HepG2 (cell line): ENCODE data around the gene OSM. TPM values are rescaled to one million over a fixed set of nuclear protein-coding genes. Genes with fewer than 3 reads are reported as not detected.
A peak's percentile ranks its signal among the peaks of the same experiment; 100 is the strongest.

Experiments
- ATAC-seq: fragments of 200-7000 bp; cut with Tn5 transposase; 3 replicates; pipeline ENCODE4 v1.9.1; 2020; ENCODE audit warnings: mild to moderate bottlenecking, moderate library complexity
- BruUV-seq: library from RNA; stranded (reverse); fragments of 400-500 nt; replicated peaks from 2 replicates; lab custom pipeline; 2021; lab: Mats Ljungman, UMichigan
- CTCF ChIA-PET: fragments of 300-600 bp; formaldehyde crosslinking; extraction: SDS; loops from one replicate; lab custom pipeline; 2021; ENCODE audit warnings: low total read pairs, inconsistent platforms, low intra/inter-chr PET ratio; lab: Yijun Ruan, JAX
- POLR2A ChIA-PET: fragments of 350-600 bp; sonication (Branson Sonifier 250); formaldehyde crosslinking; loops from one replicate; lab custom pipeline; 2020; ENCODE audit warnings: antibody characterized with exemption, inconsistent platforms; lab: Yijun Ruan, JAX
- DNase-seq: peaks from one replicate; pipeline ENCODE4 v3.0.0-alpha.2; 2015; ENCODE audit warnings: low spot score
- FAIRE-seq: peaks from 3 replicates; lab custom pipeline; 2011; peaks lifted over from hg19 to GRCh38; lab: Jason Lieb, UNC
- H2AFZ ChIP-seq: one replicate; pipeline ENCODE4 v1.6.1; 2011; ENCODE audit warnings: low read length, inconsistent platforms
- H3K27ac ChIP-seq: fragments of 300-600 bp; 3 replicates; pipeline ENCODE4 v1.8.0; 2011; ENCODE audit warnings: mixed run types, mild to moderate bottlenecking, mixed read lengths, low read length, inconsistent platforms; ENCODE audit not compliant: insufficient read depth; ENCODE audit errors: extremely low read length
- H3K27me3 ChIP-seq, 2 experiments: fragments of 200-600 bp in 1 of 2; 2 replicates in 1 of 2; 3 replicates in 1 of 2; pipeline versions ENCODE4 v1.6.0 to v1.8.0; 2011; ENCODE audit warnings: low read length in 2 of 2, mild to moderate bottlenecking in 2 of 2, moderate library complexity in 2 of 2, inconsistent platforms in 1 of 2; ENCODE audit not compliant: insufficient read depth in 2 of 2, control insufficient read depth in 1 of 2
- H3K36me3 ChIP-seq, 2 experiments: fragments of 200-600 bp in 1 of 2; replicated peaks in 1 of 2; 2 replicates in 1 of 2; 3 replicates in 1 of 2; pipeline versions ENCODE4 v1.5.1 to v1.8.0; 2011; ENCODE audit warnings: low read length in 2 of 2, inconsistent platforms in 1 of 2; ENCODE audit not compliant: insufficient read depth in 2 of 2, control insufficient read depth in 1 of 2
- H3K4me1 ChIP-seq: 2 replicates; pipeline ENCODE4 v1.5.1; 2012; ENCODE audit warnings: low read length, inconsistent platforms; ENCODE audit not compliant: insufficient read depth
- H3K4me2 ChIP-seq: 2 replicates; pipeline ENCODE4 v1.6.0; 2011; ENCODE audit warnings: low read depth, low read length, inconsistent platforms
- H3K4me3 ChIP-seq, 3 experiments: fragments of 200-600 bp in 1 of 3; sonication (generic), shearing (Covaris generic) in 1 of 3; replicated peaks in 1 of 3; 2 replicates each; pipeline ENCODE4 v1.5.1; 2011 to 2016; ENCODE audit warnings: low read length in 3 of 3, inconsistent platforms in 2 of 3, low read depth in 2 of 3, mild to moderate bottlenecking in 2 of 3, control low read depth in 1 of 3, mixed read lengths in 1 of 3; ENCODE audit not compliant: insufficient read depth in 1 of 3
- H3K79me2 ChIP-seq: one replicate; pipeline ENCODE4 v1.6.1; 2011; ENCODE audit warnings: low read length, inconsistent platforms; ENCODE audit not compliant: insufficient read depth
- H3K9ac ChIP-seq: 2 replicates; pipeline ENCODE4 v1.6.0; 2011; ENCODE audit warnings: mild to moderate bottlenecking, low read depth, low read length, inconsistent platforms; ENCODE audit not compliant: insufficient read depth
- H3K9me3 ChIP-seq: 2 replicates; pipeline ENCODE4 v1.5.1; 2012; ENCODE audit warnings: mild to moderate bottlenecking, low read length
- H4K20me1 ChIP-seq: 2 replicates; pipeline ENCODE4 v1.6.0; 2011; ENCODE audit warnings: inconsistent platforms, mild to moderate bottlenecking, low read length, moderate library complexity; ENCODE audit not compliant: insufficient read depth
- KDM5A ChIP-seq: fragments of 200-600 bp; sonication (generic); IDR thresholded peaks from 2 replicates; pipeline ENCODE4 v1.7.0; 2018; ENCODE audit warnings: antibody characterized with exemption, mild to moderate bottlenecking, low read length, borderline replicate concordance
- MAFF ChIP-seq: IDR thresholded peaks from 2 replicates; pipeline ENCODE4 v1.6.1; 2011; ENCODE audit warnings: low read depth, low read length, improper control_type of control experiment
- MAFK ChIP-seq, 2 experiments: IDR thresholded peaks in 1 of 2; conservative IDR thresholded peaks in 1 of 2; 2 replicates each; pipeline ENCODE4 v1.6.1; 2011; ENCODE audit warnings: improper control_type of control experiment in 2 of 2, low read length in 2 of 2
- NFE2 ChIP-seq: sonication (generic); formaldehyde crosslinking; IDR thresholded peaks from 2 replicates; pipeline ENCODE4 v1.4.0; 2020; ENCODE audit warnings: missing genetic modification reagents
- REPIN1 ChIP-seq: sonication (generic); formaldehyde crosslinking; IDR thresholded peaks from 2 replicates; pipeline ENCODE4 v1.8.0; 2022; ENCODE audit warnings: missing genetic modification reagents, low read depth, mild to moderate bottlenecking, borderline replicate concordance
- SP5 ChIP-seq: IDR thresholded peaks from 2 replicates; pipeline ENCODE4 v1.6.1; 2016; ENCODE audit warnings: low read depth, borderline replicate concordance
- ZBTB44 ChIP-seq: sonication (generic); formaldehyde crosslinking; IDR thresholded peaks from 2 replicates; pipeline ENCODE4 v1.4.0; 2020; ENCODE audit warnings: missing genetic modification reagents
- ZFP37 ChIP-seq: sonication (generic); formaldehyde crosslinking; IDR thresholded peaks from 2 replicates; pipeline ENCODE4 v1.4.0; 2020; ENCODE audit warnings: missing genetic modification reagents, borderline replicate concordance
- ZNF205 ChIP-seq: IDR thresholded peaks from 2 replicates; pipeline ENCODE4 v1.6.1; 2018; ENCODE audit warnings: missing biosample characterization, missing genetic modification reagents
- ZNF496 ChIP-seq: sonication (generic); formaldehyde crosslinking; IDR thresholded peaks from 2 replicates; pipeline ENCODE4 v1.8.1; 2023; ENCODE audit warnings: mild to moderate bottlenecking, moderate library complexity, missing genetic modification reagents; ENCODE audit not compliant: insufficient replicate concordance
- ZNF768 ChIP-seq: sonication (generic); formaldehyde crosslinking; IDR thresholded peaks from 2 replicates; pipeline ENCODE4 v1.4.0; 2020; ENCODE audit warnings: missing genetic modification reagents
- ZNF788 ChIP-seq: sonication (generic); formaldehyde crosslinking; IDR thresholded peaks from 2 replicates; pipeline ENCODE4 v1.5.0; 2020; ENCODE audit warnings: mild to moderate bottlenecking, missing genetic modification reagents, borderline replicate concordance
- WGBS: methylation state at CpG from one replicate; pipeline ENCODE4 v1.1.6; 2017; ENCODE audit warnings: low lambda C conversion rate; 5-methylcytosine and 5-hydroxymethylcytosine counted together
- in situ Hi-C: cut with HindIII; loops from 2 replicates; pipeline ENCODE4 v1.10.0; 2017; ENCODE audit warnings: low pct_unique_long_range_greater_than_20kb; ENCODE audit not compliant: extremely low pct_ligation_motif_present
- intact Hi-C: fragments of 100-400 bp; cut with micrococcal nuclease; formaldehyde crosslinking; loops from one replicate; pipeline ENCODE4 v1.10.0; 2022; ENCODE audit not compliant: unreplicated experiment
- polyA plus RNA-seq, 8 experiments: library from polyadenylated mRNA; depleted of rRNA in 3 of 8; stranded (reverse) in 7 of 8; unstranded in 1 of 8; fragments of >200 nt; fragmentation: Illumina TruSeq in 4 of 8; extraction: Trizol in 4 of 8; gene quantifications; 2 replicates each; pipeline versions ENCODE4 v1.2.1 to v1.2.3, GENCODE V29; 2011 to 2016; ENCODE audit warnings: low read depth in 4 of 8, missing spikeins in 1 of 8, mixed read lengths in 1 of 8; ENCODE audit not compliant: insufficient read depth in 1 of 8
- total RNA-seq, 5 experiments: library from RNA; depleted of rRNA; stranded (reverse); fragments of >200 nt; fragmentation: Illumina TruSeq; extraction: Trizol; gene quantifications; 2 replicates each; pipeline ENCODE4 v1.2.3, GENCODE V29; 2016; ENCODE audit warnings: low read depth in 1 of 5
- TF ChIP-seq, protein P1 (sequence below): IDR thresholded peaks from 2 replicates; pipeline ENCODE4 v1.6.1; 2016

The OSM gene
- total and polyA plus RNA-seq, 2 of the 13 experiments (the other 11 are each of a cell fraction or from before 2014, with no cell fraction given) = not detected

GRCh38 chr22:30270832-30271231 lies 4.2 kb upstream of the OSM start:
- ATAC-seq (no peak; the same call in 2 of the 3 replicates), FAIRE-seq (no peak)
- intact Hi-C loops (no loop called here), in situ Hi-C loops (no loop called here)
- H3K27ac ChIP-seq = no peak overlapping the region
- no peak overlapping the region for H3K9ac ChIP-seq
- H3K36me3 ChIP-seq = no peaks in the 10 kb centered on the region
- CTCF ChIA-PET = no interaction called here
- no peak overlapping the region for H2AFZ ChIP-seq
- no peaks in the 10 kb centered on the region for H4K20me1 ChIP-seq
- no peaks in the 10 kb centered on the region for H3K9me3 ChIP-seq
- no peak overlapping the region for H3K4me2 ChIP-seq
- POLR2A ChIA-PET = no interaction called here
- peaks cover 4 to 46% of the 10 kb centered on the region in 2 experiments for H3K27me3 ChIP-seq
- no CpG with 5 or more reads among the region's 16 CpGs for WGBS
- no peaks in the 10 kb centered on the region for H3K79me2 ChIP-seq
- no peaks in the 10 kb centered on the region for H3K4me1 ChIP-seq
- BruUV-seq = no TSS peak
- H3K4me3 ChIP-seq = no peak overlapping the region
- peak; percentile 75 for TF ChIP-seq MAFF
- TF ChIP-seq ZFP37 (CRISPR knock-in tag) = no peak
- peak; percentile 84 to 88 for TF ChIP-seq MAFK (conservative IDR thresholded peaks at IDR 0.05 in 1 of 2, IDR thresholded peaks at IDR 0.05 in 1 of 2; ENCODE audit: low read length in 2 of 2)
- no peak for TF ChIP-seq ZNF768
- TF ChIP-seq ZNF496 = no peak
- TF ChIP-seq, all 625 proteins: peak for 2
- no peak for DNase-seq

DNA sequence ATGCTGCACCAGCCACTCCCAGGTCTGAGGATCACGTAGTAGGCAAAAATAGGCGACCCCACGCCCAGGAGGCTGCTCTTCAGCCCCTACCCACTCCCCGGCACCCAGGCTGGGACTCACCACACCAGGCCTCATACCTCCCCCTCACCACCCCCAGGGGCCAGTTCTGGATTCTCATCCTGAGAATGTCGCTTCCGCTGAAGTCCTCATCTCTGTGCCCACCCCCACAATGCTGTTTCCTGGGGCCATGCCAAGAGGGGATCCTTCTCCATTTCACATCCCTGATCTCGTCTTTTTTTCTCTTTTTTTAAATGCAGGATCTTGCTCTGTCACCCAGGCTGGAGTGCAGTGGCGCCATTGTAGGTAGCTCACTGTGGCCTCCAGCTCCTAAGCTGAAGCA lies 1.7 kb upstream of the OSM start:
- no peak overlapping the region for H2AFZ ChIP-seq
- no peaks in the 10 kb centered on the region for H3K36me3 ChIP-seq
- no peaks in the 10 kb centered on the region for H3K79me2 ChIP-seq
- POLR2A ChIA-PET = no interaction called here
- CTCF ChIA-PET = no interaction called here
- ATAC-seq = no peak
- no peak overlapping the region for H3K9ac ChIP-seq
- no TSS peak for BruUV-seq
- intact Hi-C loops = no loop called here
- peaks cover 8 to 41% of the 10 kb centered on the region in 2 experiments for H3K27me3 ChIP-seq
- TF ChIP-seq ZBTB44 (CRISPR knock-in tag) = no peak
- TF ChIP-seq SP5 (CRISPR knock-in tag) = no peak
- TF ChIP-seq ZNF788 (CRISPR knock-in tag) = no peak
- no peak for TF ChIP-seq KDM5A
- TF ChIP-seq REPIN1 (CRISPR knock-in tag) = no peak
- TF ChIP-seq, protein P1, sequence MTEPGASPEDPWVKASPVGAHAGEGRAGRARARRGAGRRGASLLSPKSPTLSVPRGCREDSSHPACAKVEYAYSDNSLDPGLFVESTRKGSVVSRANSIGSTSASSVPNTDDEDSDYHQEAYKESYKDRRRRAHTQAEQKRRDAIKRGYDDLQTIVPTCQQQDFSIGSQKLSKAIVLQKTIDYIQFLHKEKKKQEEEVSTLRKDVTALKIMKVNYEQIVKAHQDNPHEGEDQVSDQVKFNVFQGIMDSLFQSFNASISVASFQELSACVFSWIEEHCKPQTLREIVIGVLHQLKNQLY = no peak
- no peak for TF ChIP-seq NFE2 (CRISPR knock-in tag)
- TF ChIP-seq ZNF205 (CRISPR knock-in tag) = no peak
- peaks cover 5% of the 10 kb centered on the region for H3K4me1 ChIP-seq
- no peak for FAIRE-seq
- H3K4me3 ChIP-seq = no peak overlapping the region
- H3K27ac ChIP-seq = no peak overlapping the region
- no peaks in the 10 kb centered on the region for H4K20me1 ChIP-seq
- DNase-seq = no peak
- H3K4me2 ChIP-seq = no peak overlapping the region
- WGBS = 41% methylated on average over 8 of the region's 8 CpGs
- no peaks in the 10 kb centered on the region for H3K9me3 ChIP-seq
- in situ Hi-C loops = loop anchor here (10.0 kb wide), 1 partner anchor 216 kb away; no protein-coding TSS in a partner anchor
